Muscle of leg (tissue), 11 donors: Measurements from ENCODE around the gene JPT1. TPM values are rescaled to one million over a fixed set of nuclear protein-coding genes. Genes with fewer than 3 reads are reported as not detected.
"Not testable (repeated sequence)": the region's sequence is repeated elsewhere in the genome, so short reads cannot be mapped to it uniquely, and the experiment has no call there.

Source experiments
- DNase-seq: peaks from one replicate; pipeline ENCODE4 v3.0.0; 2013
- H3K27ac ChIP-seq: one replicate; pipeline ENCODE4 v1.5.1; 2013; ENCODE audit warnings: mild to moderate bottlenecking, low read length, control low read depth
- H3K27me3 ChIP-seq: one replicate; pipeline ENCODE4 v1.6.1; 2013; ENCODE audit warnings: low read length; ENCODE audit not compliant: control insufficient read depth, insufficient read depth
- H3K36me3 ChIP-seq: one replicate; pipeline ENCODE4 v1.6.1; 2013; ENCODE audit warnings: low read length; ENCODE audit not compliant: control insufficient read depth, insufficient read depth
- H3K4me1 ChIP-seq: one replicate; pipeline ENCODE4 v1.6.1; 2013; ENCODE audit warnings: low read length; ENCODE audit not compliant: control insufficient read depth, insufficient read depth
- H3K4me3 ChIP-seq: one replicate; pipeline ENCODE4 v1.5.1; 2013; ENCODE audit warnings: low read length, control low read depth
- H3K9me3 ChIP-seq: replicated peaks from 2 replicates; pipeline ENCODE4 v1.6.1; 2013; ENCODE audit warnings: low read depth, low read length; ENCODE audit not compliant: control insufficient read depth
- WGBS: methylation state at CpG from one replicate; pipeline ENCODE4 v1.1.5; 2013; ENCODE audit warnings: missing lambda C conversion rate; ENCODE audit not compliant: insufficient coverage; 5-methylcytosine and 5-hydroxymethylcytosine counted together
- polyA plus RNA-seq, 8 donors: library from polyadenylated mRNA; unstranded; fragments of 120-200 nt; gene quantifications; one replicate each; pipeline versions ENCODE4 v1.2.1 to v1.2.3, GENCODE V29; 2013; ENCODE audit warnings: inconsistent platforms in 1 of 8, low replicate concordance in 1 of 8; ENCODE audit not compliant: insufficient read length in 8 of 8, insufficient read depth in 1 of 8
- total RNA-seq: library from RNA; stranded (reverse); fragments of 120-200 nt; gene quantifications from one replicate; pipeline ENCODE4 v1.2.4, GENCODE V29; 2013

JPT1 gene
- total and polyA plus RNA-seq, 9 donors, result 138 to 361 (median 292) TPM

DNA sequence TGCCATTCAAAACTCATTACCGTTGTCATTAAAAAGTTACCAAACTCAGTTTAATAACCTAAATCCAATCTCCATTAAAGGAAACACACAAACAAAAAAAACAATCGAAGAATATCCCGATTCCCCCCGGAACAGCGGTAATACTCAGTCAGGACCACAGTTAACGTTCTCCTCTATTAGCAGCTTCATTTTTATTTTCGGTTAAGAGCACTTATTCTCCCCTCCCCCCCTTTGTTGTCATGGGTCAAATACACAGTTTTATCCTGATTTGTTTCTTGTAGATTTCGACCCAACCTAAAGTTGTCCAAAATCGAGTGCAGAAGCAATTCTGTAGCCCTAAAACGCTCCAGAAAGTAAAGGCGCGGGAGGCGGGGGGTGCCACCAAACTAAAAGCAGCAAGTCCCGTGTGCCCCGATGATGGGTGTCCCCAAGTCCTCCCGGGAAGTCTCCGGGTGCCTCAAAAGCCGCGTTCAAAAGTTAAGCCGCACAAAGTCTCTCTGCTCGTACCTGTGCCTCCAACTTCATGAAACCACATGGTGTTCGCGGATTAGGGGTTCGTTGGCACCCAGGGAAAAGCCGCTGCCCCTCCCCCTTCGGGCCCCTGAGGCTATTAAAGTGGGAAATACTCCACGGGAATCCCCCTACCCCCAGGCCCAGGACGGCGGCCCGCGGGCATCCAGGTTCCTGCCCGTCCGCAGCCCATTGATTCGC is 27.5 kb upstream of the JPT1 start:
- H3K27me3 ChIP-seq, result no peaks in the 10 kb centered on the region
- peak; percentile 33 for DNase-seq
- H3K36me3 ChIP-seq, result peaks cover 33% of the 10 kb centered on the region
- H3K4me1 ChIP-seq, result peaks cover 16% of the 10 kb centered on the region
- WGBS, result 0% methylated on average over 30 of the region's 34 CpGs
- H3K27ac ChIP-seq, result peak overlapping the region; percentile 95
- H3K4me3 ChIP-seq, result peak overlapping the region; percentile 84
- H3K9me3 ChIP-seq, result no peaks in the 10 kb centered on the region

DNA sequence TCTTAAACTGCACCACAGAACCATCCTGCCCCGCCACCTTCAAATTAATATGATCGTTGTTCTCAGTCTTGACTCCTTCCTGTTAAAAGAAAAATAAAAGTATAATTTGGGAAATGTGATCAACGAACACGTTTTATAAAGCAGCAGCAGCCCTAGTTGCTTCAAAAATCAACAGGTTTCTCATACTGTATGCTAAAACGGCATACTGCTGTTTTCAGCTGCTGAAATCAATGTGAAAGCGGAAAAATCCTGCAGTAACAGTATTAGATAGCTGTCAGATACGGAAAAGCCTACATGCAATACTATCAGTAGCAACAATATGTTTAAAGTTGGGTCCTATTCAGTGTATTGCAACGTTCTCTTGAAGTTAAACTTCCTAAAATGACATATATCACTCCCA is 26.8 kb upstream of the JPT1 start:
- no CpG with 5 or more reads among the region's 8 CpGs for WGBS
- H3K4me3 ChIP-seq, result peak overlapping the region; percentile 84
- H3K27ac ChIP-seq, result peak overlapping the region; percentile 95
- peaks cover 16% of the 10 kb centered on the region for H3K4me1 ChIP-seq
- no peaks in the 10 kb centered on the region for H3K27me3 ChIP-seq
- H3K36me3 ChIP-seq, result peaks cover 38% of the 10 kb centered on the region
- no peaks in the 10 kb centered on the region for H3K9me3 ChIP-seq
- no peak for DNase-seq

DNA sequence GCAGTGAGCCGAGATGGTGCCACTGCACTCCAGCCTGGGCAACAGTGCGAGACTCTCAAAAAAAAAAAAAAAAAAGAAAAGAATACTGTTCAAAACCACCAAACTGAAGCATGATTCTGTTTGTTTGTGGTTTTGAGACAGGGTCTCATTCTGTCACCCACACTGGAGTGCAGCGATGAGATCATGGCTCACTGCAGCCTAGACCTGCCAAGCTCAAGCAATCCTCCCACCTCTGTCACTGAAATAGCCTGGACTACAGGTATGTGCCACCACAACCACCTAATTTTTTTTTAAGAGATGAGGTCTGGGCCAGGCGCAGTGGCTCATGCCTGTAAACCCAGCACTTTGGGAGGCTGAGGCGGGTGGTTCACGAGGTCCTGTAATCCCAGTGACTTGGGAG is 24.1 kb upstream of the JPT1 start:
- Histone ChIP-seq H3K4me1 (peaks cover 9% of the 10 kb centered on the region), H3K27ac (no peak overlapping the region), H3K9me3 (no peaks in the 10 kb centered on the region), H3K27me3 (no peaks in the 10 kb centered on the region), H3K4me3 (no peak overlapping the region), H3K36me3 (peaks cover 64% of the 10 kb centered on the region)
- no peak for DNase-seq
- 90% methylated on average over 4 of the region's 6 CpGs for WGBS

DNA sequence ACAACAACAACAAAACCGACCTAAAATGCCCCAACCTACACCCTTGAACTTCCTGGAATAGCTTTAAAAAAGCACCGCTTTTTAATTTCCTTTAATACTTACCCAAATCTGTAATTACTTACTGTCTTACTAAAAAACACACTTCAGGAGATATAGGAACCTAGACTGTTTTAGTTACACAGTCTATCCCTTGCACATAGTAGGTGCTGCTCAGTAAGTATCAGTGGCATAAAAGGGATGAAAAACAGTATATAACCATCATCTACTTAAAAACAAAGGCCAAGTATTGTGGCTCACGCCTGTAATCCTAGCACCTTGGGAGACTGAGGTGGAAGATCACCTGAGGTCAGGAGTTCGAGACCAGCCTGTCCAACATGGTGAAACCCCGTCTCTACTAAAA is 22.3 kb upstream of the JPT1 start:
- no peak for DNase-seq
- Histone ChIP-seq H3K27ac (no peak overlapping the region), H3K27me3 (no peaks in the 10 kb centered on the region), H3K9me3 (no peaks in the 10 kb centered on the region), H3K4me1 (peaks cover 5% of the 10 kb centered on the region), H3K4me3 (no peak overlapping the region), H3K36me3 (peaks cover 78% of the 10 kb centered on the region)
- WGBS, result 79% methylated on average over 3 of the region's 5 CpGs

DNA sequence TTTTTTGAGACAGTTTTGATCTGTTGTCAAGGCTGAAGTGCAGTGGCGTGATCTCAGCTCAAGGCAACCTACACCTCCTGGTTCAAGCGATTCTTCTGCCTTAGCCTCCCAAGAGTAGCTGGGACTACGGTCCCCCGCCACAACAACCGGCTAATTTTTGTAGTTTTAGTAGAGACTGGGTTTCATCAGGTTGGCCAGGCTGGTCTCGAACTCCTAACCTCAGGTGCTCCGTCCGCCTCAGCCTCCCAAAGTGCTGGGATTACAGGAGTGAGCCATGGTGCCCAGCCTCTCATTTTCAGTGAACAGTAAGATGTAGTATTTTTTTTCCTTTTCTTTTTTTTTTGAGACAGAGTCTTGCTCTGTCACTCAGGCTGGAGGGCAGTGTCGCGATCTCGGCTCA is 20.7 kb upstream of the JPT1 start:
- WGBS, result 100% methylated on average over 3 of the region's 11 CpGs
- H3K36me3 ChIP-seq, result peaks cover 77% of the 10 kb centered on the region
- no peaks in the 10 kb centered on the region for H3K9me3 ChIP-seq
- H3K27ac ChIP-seq, result no peak overlapping the region
- H3K4me1 ChIP-seq, result peaks cover 2% of the 10 kb centered on the region
- DNase-seq, result no peak
- H3K27me3 ChIP-seq, result no peaks in the 10 kb centered on the region
- no peak overlapping the region for H3K4me3 ChIP-seq

DNA sequence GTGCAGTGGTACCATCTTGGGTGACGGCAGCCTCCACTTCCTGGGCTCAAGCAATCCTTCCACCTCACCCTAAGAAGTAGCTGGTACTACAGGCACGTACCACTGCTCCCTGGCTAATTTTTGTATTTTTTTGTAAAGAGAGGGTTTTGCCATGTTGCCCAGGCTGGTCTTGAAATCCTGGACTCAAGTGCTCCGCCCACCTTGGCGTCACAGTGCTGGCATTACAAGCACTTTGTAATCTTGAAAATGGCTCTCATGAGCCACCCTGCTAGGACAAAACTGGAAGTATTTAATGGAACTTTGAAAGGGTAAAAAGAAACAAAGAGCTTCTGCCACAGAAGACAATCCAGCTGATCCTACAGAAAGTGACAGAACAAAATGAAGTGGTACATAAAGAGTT is 19.2 kb upstream of the JPT1 start:
- no peak for DNase-seq
- H3K4me3 ChIP-seq, result no peak overlapping the region
- no peaks in the 10 kb centered on the region for H3K4me1 ChIP-seq
- H3K36me3 ChIP-seq, result peaks cover 64% of the 10 kb centered on the region
- H3K9me3 ChIP-seq, result no peaks in the 10 kb centered on the region
- 93% methylated on average over 2 of the region's 4 CpGs for WGBS
- H3K27ac ChIP-seq, result no peak overlapping the region
- H3K27me3 ChIP-seq, result no peaks in the 10 kb centered on the region

DNA sequence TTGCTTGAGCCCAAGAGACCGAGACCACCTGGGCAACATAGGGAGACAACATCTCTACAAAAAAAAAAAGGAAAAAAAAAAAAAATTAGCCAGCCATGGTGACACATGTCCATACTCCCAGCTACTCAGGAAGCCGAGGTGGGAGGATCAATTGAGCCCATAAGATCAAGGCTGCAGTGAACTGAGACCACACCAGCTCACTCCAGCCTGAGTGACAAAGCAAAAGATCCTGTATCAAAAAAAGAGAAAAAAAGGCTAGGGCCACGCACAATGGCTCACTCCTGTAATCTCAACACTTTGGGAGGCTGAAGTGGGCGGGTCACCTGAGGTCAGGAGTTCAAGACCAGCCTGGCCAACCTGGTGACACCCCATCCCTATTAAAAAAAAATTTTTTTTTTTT is 14.7 kb upstream of the JPT1 start:
- no peak for DNase-seq
- no peak overlapping the region for H3K27ac ChIP-seq
- no peak overlapping the region for H3K4me3 ChIP-seq
- H3K9me3 ChIP-seq, result no peaks in the 10 kb centered on the region
- WGBS, result no CpG with 5 or more reads among the region's 4 CpGs
- no peaks in the 10 kb centered on the region for H3K27me3 ChIP-seq
- no peaks in the 10 kb centered on the region for H3K4me1 ChIP-seq
- H3K36me3 ChIP-seq, result peaks cover 40% of the 10 kb centered on the region

DNA sequence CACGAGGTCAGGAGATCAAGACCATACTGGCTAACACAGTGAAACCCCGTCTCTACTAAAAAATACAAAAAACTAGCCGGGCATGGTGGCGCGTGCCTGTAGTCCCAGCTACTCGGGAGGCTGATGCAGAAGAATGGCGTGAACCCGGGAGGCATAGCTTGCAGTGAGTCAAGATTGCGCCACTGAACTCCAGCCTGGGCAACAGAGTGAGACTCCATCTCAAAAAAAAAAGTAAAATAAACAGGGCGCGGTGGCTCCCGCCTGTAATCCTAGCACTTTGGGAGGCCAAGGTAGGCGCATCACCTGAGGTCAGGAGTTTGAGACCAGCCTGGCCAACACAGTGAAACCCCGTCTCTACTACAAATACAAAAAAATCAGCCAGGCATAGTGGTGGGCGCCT is 10.3 kb upstream of the JPT1 start:
- not testable (repeated sequence) for H3K9me3 ChIP-seq, DNase-seq, H3K4me1 ChIP-seq, H3K27me3 ChIP-seq, H3K27ac ChIP-seq, H3K4me3 ChIP-seq
- peaks cover 23% of the 10 kb centered on the region for H3K36me3 ChIP-seq
- 97% methylated on average over 10 of the region's 15 CpGs for WGBS

DNA sequence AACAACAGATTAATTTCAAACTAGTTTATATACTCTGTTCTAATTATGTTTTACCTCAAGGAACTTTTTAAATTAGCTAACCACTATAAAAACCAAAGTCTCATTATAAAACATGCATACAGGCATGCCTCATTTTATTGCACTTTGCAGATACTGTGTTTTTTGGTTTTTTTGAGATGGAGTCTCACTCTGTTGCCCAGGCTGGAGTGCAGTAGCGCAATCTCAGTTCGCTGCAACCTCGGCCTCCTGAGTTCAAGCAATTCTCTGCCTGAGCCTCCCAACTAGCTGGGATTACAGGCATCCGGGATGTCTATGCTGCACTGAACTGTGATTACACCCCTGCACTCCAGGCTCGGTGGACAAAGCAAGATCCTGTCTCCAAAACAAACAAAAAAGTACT is 8.8 kb upstream of the JPT1 start:
- H3K4me3 ChIP-seq, result no peak overlapping the region
- no peaks in the 10 kb centered on the region for H3K27me3 ChIP-seq
- no peak for DNase-seq
- WGBS, result 85% methylated on average over 5 of the region's 5 CpGs
- peaks cover 4% of the 10 kb centered on the region for H3K4me1 ChIP-seq
- H3K27ac ChIP-seq, result no peak overlapping the region
- H3K36me3 ChIP-seq, result peaks cover 26% of the 10 kb centered on the region
- no peaks in the 10 kb centered on the region for H3K9me3 ChIP-seq

DNA sequence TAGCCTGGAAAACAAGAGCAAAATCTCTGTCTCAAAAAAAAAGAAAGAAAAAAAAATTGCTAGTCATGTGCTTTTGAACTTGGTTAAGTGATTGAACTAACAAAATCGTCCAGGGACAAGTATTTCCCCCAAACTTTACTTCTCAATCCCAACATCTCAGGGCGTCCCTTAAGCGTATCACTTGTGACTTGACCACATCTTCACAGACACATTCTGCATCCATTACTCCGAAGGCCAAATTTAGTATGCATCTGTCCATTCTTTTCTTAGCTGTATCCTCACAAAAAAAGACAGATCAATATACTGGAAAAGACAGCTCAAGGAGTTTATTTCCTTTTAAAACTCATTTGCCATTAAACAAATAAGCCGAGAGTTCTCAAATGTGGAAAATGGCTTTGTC is 5.9 kb upstream of the JPT1 start:
- no peaks in the 10 kb centered on the region for H3K9me3 ChIP-seq
- peak overlapping the region; percentile 73 for H3K27ac ChIP-seq
- H3K4me1 ChIP-seq, result peaks cover 11% of the 10 kb centered on the region
- peaks cover 11% of the 10 kb centered on the region for H3K36me3 ChIP-seq
- WGBS, result no CpG with 5 or more reads among the region's 5 CpGs
- peak; percentile 28 for DNase-seq
- H3K4me3 ChIP-seq, result no peak overlapping the region
- no peaks in the 10 kb centered on the region for H3K27me3 ChIP-seq
